Mammary epithelial cell (primary cell): Measurements from ENCODE around the gene MUC5AC.

Source experiments
- EZH2 ChIP-seq: IDR thresholded peaks from 2 replicates; pipeline ENCODE4 v1.6.1; 2012; ENCODE audit warnings: low read length, inconsistent platforms, borderline replicate concordance
- TF ChIP-seq, protein P1 (sequence below), 2 donors: IDR thresholded peaks in 1 of 2; conservative IDR thresholded peaks in 1 of 2; 2 replicates each; pipeline ENCODE4 v1.5.1; 2011 to 2012; ENCODE audit warnings: inconsistent platforms in 2 of 2, low read length in 2 of 2, mild to moderate bottlenecking in 2 of 2, control low read depth in 1 of 2, low read depth in 1 of 2; ENCODE audit not compliant: insufficient read depth in 1 of 2; ENCODE audit errors: extremely low read depth in 1 of 2

DNA sequence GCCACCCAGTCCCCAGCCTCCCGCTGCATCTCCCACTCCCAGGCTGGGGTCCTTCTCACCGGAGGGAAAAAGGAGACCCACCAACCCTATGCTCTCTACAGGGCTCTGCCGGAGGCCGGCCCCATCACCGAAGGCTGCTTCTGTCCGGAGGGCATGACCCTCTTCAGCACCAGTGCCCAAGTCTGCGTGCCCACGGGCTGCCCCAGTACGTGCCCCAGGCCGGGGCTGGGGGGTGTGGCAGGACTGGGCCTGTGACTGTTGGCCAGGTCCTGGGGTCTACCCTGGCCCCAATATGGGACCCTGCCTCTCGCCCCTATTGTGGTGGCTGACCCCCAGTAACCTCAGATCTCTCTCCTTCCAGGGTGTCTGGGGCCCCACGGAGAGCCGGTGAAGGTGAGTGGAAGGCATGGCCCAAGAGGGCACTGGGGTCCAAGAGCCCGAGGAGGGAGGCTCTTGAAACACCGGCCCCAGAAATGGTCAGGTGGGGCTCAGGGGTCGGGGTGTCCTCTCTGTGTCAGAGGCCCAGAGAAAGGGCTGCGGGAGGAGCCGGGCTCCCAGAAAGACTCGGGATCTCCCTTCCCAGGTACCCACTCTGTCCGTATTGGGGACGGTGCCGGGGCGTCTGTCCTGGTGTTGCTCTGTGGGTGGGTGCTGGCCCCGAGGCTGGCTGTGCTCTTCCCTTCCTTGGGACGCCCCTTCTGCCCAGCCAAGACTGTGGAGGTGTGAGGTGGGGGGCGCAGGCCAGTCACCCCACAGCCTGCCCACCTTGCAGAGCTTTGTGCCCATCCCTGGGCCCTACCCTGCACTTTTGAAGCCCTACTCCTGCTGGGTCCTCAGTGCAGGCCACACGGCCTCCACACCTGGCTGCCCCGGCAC, 39.0 kb downstream of the MUC5AC start:
- TF ChIP-seq, protein P1, sequence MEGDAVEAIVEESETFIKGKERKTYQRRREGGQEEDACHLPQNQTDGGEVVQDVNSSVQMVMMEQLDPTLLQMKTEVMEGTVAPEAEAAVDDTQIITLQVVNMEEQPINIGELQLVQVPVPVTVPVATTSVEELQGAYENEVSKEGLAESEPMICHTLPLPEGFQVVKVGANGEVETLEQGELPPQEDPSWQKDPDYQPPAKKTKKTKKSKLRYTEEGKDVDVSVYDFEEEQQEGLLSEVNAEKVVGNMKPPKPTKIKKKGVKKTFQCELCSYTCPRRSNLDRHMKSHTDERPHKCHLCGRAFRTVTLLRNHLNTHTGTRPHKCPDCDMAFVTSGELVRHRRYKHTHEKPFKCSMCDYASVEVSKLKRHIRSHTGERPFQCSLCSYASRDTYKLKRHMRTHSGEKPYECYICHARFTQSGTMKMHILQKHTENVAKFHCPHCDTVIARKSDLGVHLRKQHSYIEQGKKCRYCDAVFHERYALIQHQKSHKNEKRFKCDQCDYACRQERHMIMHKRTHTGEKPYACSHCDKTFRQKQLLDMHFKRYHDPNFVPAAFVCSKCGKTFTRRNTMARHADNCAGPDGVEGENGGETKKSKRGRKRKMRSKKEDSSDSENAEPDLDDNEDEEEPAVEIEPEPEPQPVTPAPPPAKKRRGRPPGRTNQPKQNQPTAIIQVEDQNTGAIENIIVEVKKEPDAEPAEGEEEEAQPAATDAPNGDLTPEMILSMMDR (conservative IDR thresholded peaks at IDR 0.05 in 1 of 2, IDR thresholded peaks at IDR 0.05 in 1 of 2; ENCODE audit: extremely low read depth in 1 of 2, insufficient read depth in 1 of 2, low read depth in 1 of 2, low read length in 2 of 2) = no peak
- TF ChIP-seq EZH2 = no peak
